Lower leg skin (tissue), 4 donors: Measurements from ENCODE around the gene ASCC1. TPM values are rescaled to one million over a fixed set of nuclear protein-coding genes. Genes with fewer than 3 reads are reported as not detected.

ENCODE experiments used
- DNase-seq, 2 donors: peaks; one replicate each; pipeline ENCODE4 v3.0.0-alpha.2; 2019; ENCODE audit warnings: low spot score in 2 of 2
- H3K4me3 ChIP-seq: fragments of 200-600 bp; sonication (generic); 2 replicates; pipeline ENCODE4 v1.5.1; 2017; ENCODE audit warnings: mild to moderate bottlenecking, low read depth; ENCODE audit not compliant: poor library complexity, severe bottlenecking
- POLR2A ChIP-seq, 2 donors: fragments of 450-650 bp; IDR thresholded peaks; one replicate each; pipeline ENCODE4 v1.6.1; 2016 to 2017; ENCODE audit warnings: antibody characterized with exemption in 2 of 2, mild to moderate bottlenecking in 1 of 2, moderate library complexity in 1 of 2
- WGBS, 2 donors: methylation state at CpG; one replicate each; pipeline ENCODE4 v1.1.5; 2018; 5-methylcytosine and 5-hydroxymethylcytosine counted together
- intact Hi-C: fragments of 100-400 bp; cut with DNase I; formaldehyde crosslinking; loops from one replicate; pipeline ENCODE4 v1.15.0; 2023; ENCODE audit warnings: low total_unique reads
- total RNA-seq, 4 donors: library from RNA; depleted of rRNA; stranded (reverse); fragments of >200 nt; gene quantifications; one replicate each; pipeline ENCODE4 v1.1.0, GENCODE V29; 2016
- TF ChIP-seq, protein P1 (sequence below), 3 donors: fragments of 450-650 bp; IDR thresholded peaks; one replicate each; pipeline ENCODE4 v1.5.1; 2016; ENCODE audit warnings: antibody characterized with exemption in 3 of 3, mild to moderate bottlenecking in 3 of 3, moderate library complexity in 2 of 3

The ASCC1 gene
- total RNA-seq, 4 donors from 2014 or later, result 17.7 to 33.3 (median 23.1) TPM

DNA sequence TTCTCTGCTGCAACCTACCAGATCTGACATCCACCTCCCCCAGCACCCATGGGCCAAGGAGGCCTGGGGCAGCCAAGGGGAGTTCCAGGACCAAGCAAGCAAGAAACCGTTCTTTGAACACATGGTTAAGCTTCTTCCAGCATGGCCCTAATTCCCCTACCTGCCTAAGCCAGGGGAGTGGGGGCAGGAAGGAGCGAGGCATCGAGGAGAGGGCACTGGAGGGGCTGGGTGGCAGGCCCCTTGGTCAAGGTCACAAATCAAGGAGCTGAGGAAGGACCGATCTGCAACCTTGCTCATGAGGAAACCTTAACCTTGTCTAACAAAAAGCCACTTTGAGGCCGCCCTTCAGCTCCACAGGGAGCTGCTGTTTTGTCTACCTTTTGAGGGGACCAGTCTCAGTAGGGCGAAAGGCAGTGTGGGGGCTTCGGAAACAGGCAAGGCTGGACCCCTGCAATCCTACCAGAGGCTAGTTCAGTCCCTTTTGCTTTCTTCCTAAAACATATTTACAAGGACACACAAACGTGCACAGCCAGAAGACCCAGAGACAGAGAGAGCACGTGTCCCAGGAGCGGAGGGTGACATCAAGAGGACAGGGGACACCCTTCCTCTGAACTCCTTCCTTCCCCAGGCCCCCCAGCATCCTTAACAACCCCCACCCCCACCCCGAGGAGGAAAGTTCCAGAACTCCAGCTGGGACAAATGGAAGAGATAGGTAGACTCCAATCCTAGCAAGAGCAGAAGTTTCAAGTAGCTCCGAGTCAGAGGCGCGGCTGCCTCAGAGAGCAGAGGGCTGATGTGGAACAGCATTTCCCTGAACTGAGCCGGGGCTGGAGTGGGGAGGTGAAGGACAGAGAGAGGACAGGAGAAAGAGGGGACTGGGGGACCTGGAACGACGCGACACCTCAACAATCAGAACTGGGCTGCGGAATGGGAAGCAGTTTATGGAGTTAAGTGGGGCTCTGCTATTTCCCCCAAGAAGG is 155.9 kb downstream of the ASCC1 start:
- no peak overlapping the region for H3K4me3 ChIP-seq
- no peak for TF ChIP-seq POLR2A (IDR thresholded peaks at IDR 0.05)
- TF ChIP-seq, protein P1, sequence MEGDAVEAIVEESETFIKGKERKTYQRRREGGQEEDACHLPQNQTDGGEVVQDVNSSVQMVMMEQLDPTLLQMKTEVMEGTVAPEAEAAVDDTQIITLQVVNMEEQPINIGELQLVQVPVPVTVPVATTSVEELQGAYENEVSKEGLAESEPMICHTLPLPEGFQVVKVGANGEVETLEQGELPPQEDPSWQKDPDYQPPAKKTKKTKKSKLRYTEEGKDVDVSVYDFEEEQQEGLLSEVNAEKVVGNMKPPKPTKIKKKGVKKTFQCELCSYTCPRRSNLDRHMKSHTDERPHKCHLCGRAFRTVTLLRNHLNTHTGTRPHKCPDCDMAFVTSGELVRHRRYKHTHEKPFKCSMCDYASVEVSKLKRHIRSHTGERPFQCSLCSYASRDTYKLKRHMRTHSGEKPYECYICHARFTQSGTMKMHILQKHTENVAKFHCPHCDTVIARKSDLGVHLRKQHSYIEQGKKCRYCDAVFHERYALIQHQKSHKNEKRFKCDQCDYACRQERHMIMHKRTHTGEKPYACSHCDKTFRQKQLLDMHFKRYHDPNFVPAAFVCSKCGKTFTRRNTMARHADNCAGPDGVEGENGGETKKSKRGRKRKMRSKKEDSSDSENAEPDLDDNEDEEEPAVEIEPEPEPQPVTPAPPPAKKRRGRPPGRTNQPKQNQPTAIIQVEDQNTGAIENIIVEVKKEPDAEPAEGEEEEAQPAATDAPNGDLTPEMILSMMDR (IDR thresholded peaks at IDR 0.05), result no peak
- 87 to 88% methylated on average over 19 of the region's 19 CpGs for WGBS, 2 donors
- intact Hi-C loops, result loop anchor here (10.0 kb wide), 1 partner anchor 155 kb away; no protein-coding TSS in a partner anchor
- DNase-seq, result no peak

DNA sequence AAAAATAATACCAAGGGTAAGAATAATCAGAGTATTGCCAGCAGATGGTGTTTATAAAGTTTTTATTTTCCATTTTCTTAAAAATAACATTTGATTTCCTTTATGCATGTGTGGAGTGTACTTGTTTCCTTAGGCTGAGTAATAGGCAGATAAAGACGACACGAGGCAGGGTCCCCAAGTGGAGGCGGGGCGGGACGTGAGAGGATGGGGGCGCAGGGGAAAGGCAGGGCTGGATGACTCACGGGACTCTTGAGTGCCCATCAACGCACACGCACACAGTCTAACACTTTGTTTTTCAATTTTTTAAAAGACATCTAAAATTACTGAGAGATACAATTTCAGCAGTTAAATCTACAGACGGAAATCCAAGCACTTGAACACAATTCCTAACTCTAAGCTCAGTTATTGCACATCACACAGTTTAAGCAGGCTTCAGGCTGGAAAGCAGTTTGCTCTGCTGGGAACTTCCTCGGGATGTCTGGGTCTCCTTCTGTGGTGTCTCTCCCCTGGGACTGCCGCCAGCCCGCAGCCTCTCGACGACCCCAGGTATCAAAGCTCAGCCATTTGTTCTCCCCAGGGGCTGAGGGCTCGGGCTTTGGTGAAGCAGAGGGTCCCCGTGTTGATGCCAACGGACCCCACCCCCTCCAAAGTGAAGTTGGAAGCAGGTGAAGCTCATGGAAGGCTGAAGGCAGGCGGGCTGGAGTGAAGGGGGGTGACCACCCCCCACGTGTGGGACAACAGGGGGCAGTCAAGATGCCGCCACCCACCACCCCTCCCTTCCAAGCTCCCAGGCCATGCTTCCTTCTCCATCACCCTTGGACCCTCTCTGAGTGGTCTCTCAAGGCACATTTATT is 156.9 kb downstream of the ASCC1 start:
- intact Hi-C loops, result loop anchor here (10.0 kb wide), 1 partner anchor 154 kb away; no protein-coding TSS in a partner anchor
- DNase-seq, result no peak
- TF ChIP-seq POLR2A (IDR thresholded peaks at IDR 0.05), result no peak
- TF ChIP-seq, protein P1 (IDR thresholded peaks at IDR 0.05), result no peak
- H3K4me3 ChIP-seq, result no peak overlapping the region
- 67 to 68% methylated on average over 21 of the region's 21 CpGs for WGBS, 2 donors

DNA sequence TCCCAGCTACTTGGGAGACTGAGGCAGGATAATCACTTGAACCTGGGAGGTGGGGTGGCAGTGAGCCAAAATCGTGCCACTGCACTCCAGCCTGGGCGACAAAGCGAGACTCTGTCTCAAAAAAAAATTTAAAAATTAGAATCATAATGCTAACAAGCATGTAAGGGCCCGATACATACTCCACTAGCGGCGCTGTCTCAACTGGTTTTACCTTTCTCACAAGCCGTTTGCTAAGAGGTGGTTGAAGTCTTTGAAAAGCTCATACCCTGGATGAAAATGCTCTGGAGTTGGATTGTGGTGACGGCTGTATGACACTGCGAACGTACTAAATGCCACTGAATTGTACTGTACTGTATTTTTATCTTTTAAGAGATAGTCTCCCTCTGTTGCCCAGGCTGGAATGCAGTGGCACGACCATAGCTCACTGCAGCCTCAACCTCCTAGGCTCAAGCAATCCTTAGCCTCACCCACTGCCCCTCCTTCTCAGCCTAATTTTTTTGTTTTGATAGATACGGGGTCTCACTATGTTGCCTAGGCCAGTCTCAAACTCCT is 157.7 kb downstream of the ASCC1 start:
- TF ChIP-seq, protein P1 (IDR thresholded peaks at IDR 0.05), result no peak
- no peak for TF ChIP-seq POLR2A (IDR thresholded peaks at IDR 0.05)

DNA sequence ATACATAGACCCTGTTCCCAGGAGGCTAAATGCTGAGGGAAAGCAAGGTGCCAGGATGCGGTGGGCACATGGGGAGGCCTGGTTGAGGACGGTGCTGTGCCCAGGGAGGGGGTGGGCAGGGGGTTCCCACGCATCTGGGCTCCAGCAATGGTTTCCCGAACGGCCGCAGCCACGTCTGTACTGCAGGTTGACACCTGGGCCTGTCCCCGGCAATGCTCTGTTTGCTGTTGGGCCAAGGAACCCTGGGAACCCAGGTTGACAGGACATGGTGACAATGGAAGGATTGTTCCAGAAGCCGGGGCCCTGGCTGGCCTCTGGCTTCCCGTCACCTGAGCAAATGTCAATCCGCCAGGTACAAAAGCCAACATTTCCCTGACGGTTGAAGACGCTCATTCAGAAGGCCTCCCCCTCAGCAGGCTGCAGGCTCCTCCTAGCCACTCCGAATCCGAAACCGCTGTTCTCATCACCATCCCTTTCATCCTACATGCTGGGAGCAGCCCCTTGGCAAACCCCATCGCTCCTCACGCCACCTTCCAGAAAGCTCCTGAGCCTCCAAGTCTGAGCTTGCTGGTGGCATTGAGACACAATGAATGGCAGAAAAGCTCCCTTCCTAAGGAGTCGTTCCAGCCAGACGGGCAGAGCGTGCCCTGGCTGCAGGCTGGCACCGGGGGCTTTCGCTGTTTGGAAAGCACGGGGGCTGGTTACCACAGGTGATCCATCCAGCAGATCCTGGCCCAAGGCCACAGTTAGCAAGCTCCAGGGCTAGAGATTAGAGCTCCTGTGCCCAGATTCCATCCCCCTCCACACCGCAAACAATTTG is 158.9 kb downstream of the ASCC1 start:
- DNase-seq, result no peak
- intact Hi-C loops, result loop anchor here (10.0 kb wide), 1 partner anchor 152 kb away; no protein-coding TSS in a partner anchor
- TF ChIP-seq, protein P1 (IDR thresholded peaks at IDR 0.05), result no peak
- no peak for TF ChIP-seq POLR2A (IDR thresholded peaks at IDR 0.05)
- no peak overlapping the region for H3K4me3 ChIP-seq
- 58 to 67% methylated on average over 25 of the region's 25 CpGs for WGBS, 2 donors

More for the DNA sequence above, 157.7 kb downstream of the ASCC1 start:
- H3K4me3 ChIP-seq, result no peak overlapping the region
- intact Hi-C loops, result loop anchor here (10.0 kb wide), 1 partner anchor 154 kb away; no protein-coding TSS in a partner anchor
- no peak for DNase-seq
- WGBS, 2 donors, result 91 to 92% methylated on average over 12 of the region's 12 CpGs

DNA sequence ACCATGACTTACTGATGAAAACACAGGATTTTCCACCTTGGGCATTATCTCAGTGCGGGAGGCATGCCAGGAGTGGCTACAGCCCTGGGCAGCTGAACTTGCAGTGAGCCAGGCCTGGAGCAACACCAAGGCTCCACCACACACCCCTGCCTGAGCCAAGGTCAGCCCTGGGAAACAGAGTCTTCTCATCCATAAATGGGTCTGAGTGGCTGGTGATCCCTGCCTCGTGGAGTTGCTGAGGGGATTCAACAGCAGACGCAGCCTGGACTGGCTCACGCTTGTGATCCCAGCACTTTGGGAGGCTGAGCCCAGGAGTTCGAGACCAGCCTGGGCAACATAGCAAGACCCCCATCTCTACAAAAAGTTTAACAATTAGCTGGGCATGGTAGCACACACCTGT is 160.0 kb downstream of the ASCC1 start:
- 89 to 92% methylated on average over 5 of the region's 5 CpGs for WGBS, 2 donors
- no peak for DNase-seq
- TF ChIP-seq, protein P1 (IDR thresholded peaks at IDR 0.05), result no peak
- TF ChIP-seq POLR2A (IDR thresholded peaks at IDR 0.05), result no peak
- intact Hi-C loops, result loop anchor here (10.0 kb wide), 1 partner anchor 151 kb away; no protein-coding TSS in a partner anchor
- H3K4me3 ChIP-seq, result no peak overlapping the region
